K562 (cell line): ENCODE data around the gene SH3TC1. TPM values are rescaled to one million over a fixed set of nuclear protein-coding genes. Genes with fewer than 3 reads are reported as not detected.

Experiments used
- CAMTA2 ChIP-seq: fragments of 250-450 bp; sonication (Bioruptor Pico); conservative IDR thresholded peaks from 2 replicates; pipeline ENCODE4 v1.5.1; 2022
- HMG20B ChIP-seq: fragments of 250-450 bp; sonication (Bioruptor Pico); IDR thresholded peaks from 2 replicates; pipeline ENCODE4 v1.5.0; 2021; ENCODE audit warnings: mild to moderate bottlenecking
- IFI16 ChIP-seq: fragments of 250-450 bp; sonication (Bioruptor Pico); IDR thresholded peaks from 2 replicates; pipeline ENCODE4 v2.1.2; 2022; ENCODE audit warnings: mild to moderate bottlenecking, inconsistent platforms
- NFIX ChIP-seq: fragments of 250-450 bp; sonication (Bioruptor Pico); IDR thresholded peaks from 2 replicates; pipeline ENCODE4 v1.4.0; 2020; ENCODE audit warnings: low read depth, mild to moderate bottlenecking, moderate library complexity
- NFYB ChIP-seq: IDR thresholded peaks from 2 replicates; pipeline ENCODE4 v1.6.1; 2011; ENCODE audit warnings: mild to moderate bottlenecking, moderate library complexity; ENCODE audit not compliant: insufficient read length; ENCODE audit errors: extremely low read depth
- PHF21A ChIP-seq: fragments of 450-650 bp; IDR thresholded peaks from 2 replicates; pipeline ENCODE4 v1.6.1; 2017; ENCODE audit warnings: low read depth, borderline replicate concordance
- SIN3B ChIP-seq: fragments of 450-650 bp; IDR thresholded peaks from 2 replicates; pipeline ENCODE4 v1.6.1; 2017; ENCODE audit warnings: low read depth, mild to moderate bottlenecking, moderate library complexity
- SMAD3 ChIP-seq: fragments of 450-650 bp; formaldehyde crosslinking; conservative IDR thresholded peaks from 2 replicates; pipeline ENCODE4 v1.4.0; 2020; ENCODE audit warnings: mild to moderate bottlenecking
- ZC3H8 ChIP-seq: fragments of 450-650 bp; IDR thresholded peaks from 2 replicates; pipeline ENCODE4 v1.6.1; 2017
- ZFPM2 ChIP-seq: fragments of 250-450 bp; sonication (Bioruptor Pico); IDR thresholded peaks from 2 replicates; pipeline ENCODE4 v1.5.1; 2022; ENCODE audit warnings: mild to moderate bottlenecking
- ZNF212 ChIP-seq: fragments of 450-650 bp; formaldehyde crosslinking; IDR thresholded peaks from 2 replicates; pipeline ENCODE4 v1.4.0; 2020; ENCODE audit warnings: mild to moderate bottlenecking
- ZNF3 ChIP-seq: fragments of 250-450 bp; sonication (Bioruptor Pico); IDR thresholded peaks from 2 replicates; pipeline ENCODE4 v1.5.0; 2021; ENCODE audit warnings: mild to moderate bottlenecking, moderate library complexity
- polyA plus RNA-seq, 8 experiments: library from polyadenylated mRNA; depleted of rRNA in 4 of 8; stranded (reverse) in 5 of 8; unstranded in 3 of 8; fragments of >200 nt; fragmentation: Nextera tagmentation in 2 of 8; fragmentation: Illumina TruSeq in 1 of 8; extraction: Ambion mirVana in 2 of 8; extraction: Trizol in 1 of 8; gene quantifications; 2 replicates each; pipeline versions ENCODE4 v1.2.1 to v1.2.3, GENCODE V29; 2011 to 2014; ENCODE audit warnings: inconsistent platforms in 1 of 8, missing spikeins in 1 of 8
- total RNA-seq, 7 experiments: library from RNA; depleted of rRNA in 6 of 7; stranded (reverse); fragments of >200 nt in 6 of 7; fragmentation: Illumina TruSeq in 2 of 7; extraction: Trizol in 2 of 7; gene quantifications; 2 replicates each; pipeline versions ENCODE4 v1.2.1 to v1.2.3, GENCODE V29; 2011 to 2021; ENCODE audit warnings: low replicate concordance in 1 of 7
- TF ChIP-seq, protein P1 (sequence below): IDR thresholded peaks from 2 replicates; pipeline ENCODE4 v1.6.1; 2012; ENCODE audit warnings: low read depth, low read length, improper control_type of control experiment, borderline replicate concordance
- TF ChIP-seq, protein P2 (sequence below): fragments of 450-650 bp; IDR thresholded peaks from 2 replicates; pipeline ENCODE4 v1.6.1; 2016; ENCODE audit warnings: mild to moderate bottlenecking
- TF ChIP-seq, protein P3 (sequence below): fragments of 250-450 bp; sonication (Bioruptor Pico); IDR thresholded peaks from 2 replicates; pipeline ENCODE4 v1.5.0; 2020; ENCODE audit warnings: mild to moderate bottlenecking, borderline replicate concordance
- TF ChIP-seq, protein P4 (sequence below): IDR thresholded peaks from 3 replicates; pipeline ENCODE4 v1.6.1; 2011; ENCODE audit warnings: borderline replicate concordance, mild to moderate bottlenecking, moderate library complexity; ENCODE audit not compliant: insufficient read length; ENCODE audit errors: extremely low read depth
- TF ChIP-seq, protein P5 (sequence below): conservative IDR thresholded peaks from 2 replicates; pipeline ENCODE4 v1.6.1; 2011; ENCODE audit warnings: low read depth, mild to moderate bottlenecking, low read length; ENCODE audit not compliant: control insufficient read depth

The SH3TC1 gene
- total and polyA plus RNA-seq, 9 of the 15 experiments (the other 6 are each of a cell fraction or from before 2014, with no cell fraction given) = 0.04 to 2.1 (median 0.48) TPM; not detected in 1

DNA sequence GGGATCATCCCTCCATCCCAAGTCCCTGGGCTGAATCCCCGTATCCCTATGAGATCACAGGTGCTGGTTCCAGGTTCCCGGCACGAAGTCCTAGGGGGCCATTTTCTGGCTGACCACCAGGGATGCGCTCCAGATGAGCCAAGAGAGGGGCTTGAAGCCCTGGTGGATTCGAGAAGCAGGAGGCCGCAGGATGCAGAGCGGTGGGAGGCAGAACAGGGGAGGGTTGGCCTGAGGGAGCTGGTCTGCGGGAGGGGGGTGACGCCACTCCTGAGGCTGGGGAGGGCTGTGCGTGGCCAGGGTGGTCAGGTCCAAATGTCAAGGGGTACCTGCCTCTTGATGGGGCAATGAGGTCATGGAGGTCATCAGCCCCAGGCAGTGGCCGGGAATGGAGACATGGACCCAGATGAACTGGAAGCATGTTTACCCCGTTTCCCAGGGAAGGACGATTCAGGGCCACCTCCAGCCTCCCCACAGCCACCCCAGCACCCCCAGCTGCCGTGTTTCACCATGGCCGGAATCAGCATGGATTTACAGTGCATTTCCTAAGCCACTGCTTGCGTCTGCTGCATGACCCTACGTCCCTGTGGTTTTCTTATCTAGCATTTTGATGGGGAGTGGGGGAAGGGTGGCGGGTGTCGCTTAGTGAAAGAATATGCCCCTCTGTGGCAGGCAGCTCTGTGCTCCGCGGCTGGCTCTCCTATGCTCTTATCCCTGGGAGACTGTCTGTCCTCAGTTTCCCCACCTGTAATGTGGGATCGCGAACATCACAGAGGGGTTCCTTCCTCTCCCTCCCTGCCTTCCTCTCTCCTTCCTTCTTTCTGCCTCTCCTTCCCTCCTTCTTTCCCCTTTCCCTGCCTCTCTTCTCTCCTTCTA is 53.4 kb downstream of the SH3TC1 start (continued):
- 0 out of 2 replicates have a peak, but pooled peaks have one; percentile 32 for TF ChIP-seq PHF21A
- TF ChIP-seq, protein P1, sequence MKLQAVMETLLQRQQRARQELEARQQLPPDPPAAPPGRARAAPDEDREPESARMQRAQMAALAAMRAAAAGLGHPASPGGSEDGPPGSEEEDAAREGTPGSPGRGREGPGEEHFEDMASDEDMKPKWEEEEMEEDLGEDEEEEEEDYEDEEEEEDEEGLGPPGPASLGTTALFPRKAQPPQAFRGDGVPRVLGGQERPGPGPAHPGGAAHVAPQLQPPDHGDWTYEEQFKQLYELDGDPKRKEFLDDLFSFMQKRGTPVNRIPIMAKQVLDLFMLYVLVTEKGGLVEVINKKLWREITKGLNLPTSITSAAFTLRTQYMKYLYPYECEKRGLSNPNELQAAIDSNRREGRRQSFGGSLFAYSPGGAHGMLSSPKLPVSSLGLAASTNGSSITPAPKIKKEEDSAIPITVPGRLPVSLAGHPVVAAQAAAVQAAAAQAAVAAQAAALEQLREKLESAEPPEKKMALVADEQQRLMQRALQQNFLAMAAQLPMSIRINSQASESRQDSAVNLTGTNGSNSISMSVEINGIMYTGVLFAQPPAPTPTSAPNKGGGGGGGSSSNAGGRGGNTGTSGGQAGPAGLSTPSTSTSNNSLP = no peak
- TF ChIP-seq ZC3H8 = no peak
- no peak for TF ChIP-seq IFI16 (CRISPR knock-in tag)
- no peak for TF ChIP-seq SIN3B
- TF ChIP-seq ZFPM2 (CRISPR knock-in tag) = no peak
- TF ChIP-seq HMG20B = no peak
- TF ChIP-seq, protein P2, sequence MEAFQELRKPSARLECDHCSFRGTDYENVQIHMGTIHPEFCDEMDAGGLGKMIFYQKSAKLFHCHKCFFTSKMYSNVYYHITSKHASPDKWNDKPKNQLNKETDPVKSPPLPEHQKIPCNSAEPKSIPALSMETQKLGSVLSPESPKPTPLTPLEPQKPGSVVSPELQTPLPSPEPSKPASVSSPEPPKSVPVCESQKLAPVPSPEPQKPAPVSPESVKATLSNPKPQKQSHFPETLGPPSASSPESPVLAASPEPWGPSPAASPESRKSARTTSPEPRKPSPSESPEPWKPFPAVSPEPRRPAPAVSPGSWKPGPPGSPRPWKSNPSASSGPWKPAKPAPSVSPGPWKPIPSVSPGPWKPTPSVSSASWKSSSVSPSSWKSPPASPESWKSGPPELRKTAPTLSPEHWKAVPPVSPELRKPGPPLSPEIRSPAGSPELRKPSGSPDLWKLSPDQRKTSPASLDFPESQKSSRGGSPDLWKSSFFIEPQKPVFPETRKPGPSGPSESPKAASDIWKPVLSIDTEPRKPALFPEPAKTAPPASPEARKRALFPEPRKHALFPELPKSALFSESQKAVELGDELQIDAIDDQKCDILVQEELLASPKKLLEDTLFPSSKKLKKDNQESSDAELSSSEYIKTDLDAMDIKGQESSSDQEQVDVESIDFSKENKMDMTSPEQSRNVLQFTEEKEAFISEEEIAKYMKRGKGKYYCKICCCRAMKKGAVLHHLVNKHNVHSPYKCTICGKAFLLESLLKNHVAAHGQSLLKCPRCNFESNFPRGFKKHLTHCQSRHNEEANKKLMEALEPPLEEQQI = no peak
- no peak for TF ChIP-seq ZNF212 (CRISPR knock-in tag)
- TF ChIP-seq CAMTA2 = no peak
- no peak for TF ChIP-seq NFIX (CRISPR knock-in tag)
- 0 out of 2 replicates have a peak, but pooled peaks have one; percentile 55 for TF ChIP-seq SMAD3
- TF ChIP-seq, protein P3, sequence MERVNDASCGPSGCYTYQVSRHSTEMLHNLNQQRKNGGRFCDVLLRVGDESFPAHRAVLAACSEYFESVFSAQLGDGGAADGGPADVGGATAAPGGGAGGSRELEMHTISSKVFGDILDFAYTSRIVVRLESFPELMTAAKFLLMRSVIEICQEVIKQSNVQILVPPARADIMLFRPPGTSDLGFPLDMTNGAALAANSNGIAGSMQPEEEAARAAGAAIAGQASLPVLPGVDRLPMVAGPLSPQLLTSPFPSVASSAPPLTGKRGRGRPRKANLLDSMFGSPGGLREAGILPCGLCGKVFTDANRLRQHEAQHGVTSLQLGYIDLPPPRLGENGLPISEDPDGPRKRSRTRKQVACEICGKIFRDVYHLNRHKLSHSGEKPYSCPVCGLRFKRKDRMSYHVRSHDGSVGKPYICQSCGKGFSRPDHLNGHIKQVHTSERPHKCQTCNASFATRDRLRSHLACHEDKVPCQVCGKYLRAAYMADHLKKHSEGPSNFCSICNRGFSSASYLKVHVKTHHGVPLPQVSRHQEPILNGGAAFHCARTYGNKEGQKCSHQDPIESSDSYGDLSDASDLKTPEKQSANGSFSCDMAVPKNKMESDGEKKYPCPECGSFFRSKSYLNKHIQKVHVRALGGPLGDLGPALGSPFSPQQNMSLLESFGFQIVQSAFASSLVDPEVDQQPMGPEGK (CRISPR knock-in tag) = no peak
- TF ChIP-seq, protein P4, sequence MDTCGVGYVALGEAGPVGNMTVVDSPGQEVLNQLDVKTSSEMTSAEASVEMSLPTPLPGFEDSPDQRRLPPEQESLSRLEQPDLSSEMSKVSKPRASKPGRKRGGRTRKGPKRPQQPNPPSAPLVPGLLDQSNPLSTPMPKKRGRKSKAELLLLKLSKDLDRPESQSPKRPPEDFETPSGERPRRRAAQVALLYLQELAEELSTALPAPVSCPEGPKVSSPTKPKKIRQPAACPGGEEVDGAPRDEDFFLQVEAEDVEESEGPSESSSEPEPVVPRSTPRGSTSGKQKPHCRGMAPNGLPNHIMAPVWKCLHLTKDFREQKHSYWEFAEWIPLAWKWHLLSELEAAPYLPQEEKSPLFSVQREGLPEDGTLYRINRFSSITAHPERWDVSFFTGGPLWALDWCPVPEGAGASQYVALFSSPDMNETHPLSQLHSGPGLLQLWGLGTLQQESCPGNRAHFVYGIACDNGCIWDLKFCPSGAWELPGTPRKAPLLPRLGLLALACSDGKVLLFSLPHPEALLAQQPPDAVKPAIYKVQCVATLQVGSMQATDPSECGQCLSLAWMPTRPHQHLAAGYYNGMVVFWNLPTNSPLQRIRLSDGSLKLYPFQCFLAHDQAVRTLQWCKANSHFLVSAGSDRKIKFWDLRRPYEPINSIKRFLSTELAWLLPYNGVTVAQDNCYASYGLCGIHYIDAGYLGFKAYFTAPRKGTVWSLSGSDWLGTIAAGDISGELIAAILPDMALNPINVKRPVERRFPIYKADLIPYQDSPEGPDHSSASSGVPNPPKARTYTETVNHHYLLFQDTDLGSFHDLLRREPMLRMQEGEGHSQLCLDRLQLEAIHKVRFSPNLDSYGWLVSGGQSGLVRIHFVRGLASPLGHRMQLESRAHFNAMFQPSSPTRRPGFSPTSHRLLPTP = no peak
- TF ChIP-seq NFYB = no peak
- no peak for TF ChIP-seq ZNF3 (CRISPR knock-in tag)
- TF ChIP-seq, protein P5, sequence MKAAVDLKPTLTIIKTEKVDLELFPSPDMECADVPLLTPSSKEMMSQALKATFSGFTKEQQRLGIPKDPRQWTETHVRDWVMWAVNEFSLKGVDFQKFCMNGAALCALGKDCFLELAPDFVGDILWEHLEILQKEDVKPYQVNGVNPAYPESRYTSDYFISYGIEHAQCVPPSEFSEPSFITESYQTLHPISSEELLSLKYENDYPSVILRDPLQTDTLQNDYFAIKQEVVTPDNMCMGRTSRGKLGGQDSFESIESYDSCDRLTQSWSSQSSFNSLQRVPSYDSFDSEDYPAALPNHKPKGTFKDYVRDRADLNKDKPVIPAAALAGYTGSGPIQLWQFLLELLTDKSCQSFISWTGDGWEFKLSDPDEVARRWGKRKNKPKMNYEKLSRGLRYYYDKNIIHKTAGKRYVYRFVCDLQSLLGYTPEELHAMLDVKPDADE = no peak
